SK-N-MC (cell line): Measurements from ENCODE around the gene CDH23.

Source experiments
- EZH2 ChIP-seq: fragments of 200-600 bp; sonication (generic); IDR thresholded peaks from one replicate; pipeline ENCODE4 v1.6.1; 2017; ENCODE audit warnings: antibody characterized with exemption
- FOXP2 ChIP-seq: optimal IDR thresholded peaks from 2 replicates; pipeline ENCODE3; 2011; ENCODE audit warnings: mild to moderate bottlenecking, moderate library complexity; ENCODE audit not compliant: insufficient read depth; ENCODE audit errors: extremely low read length, control extremely low read depth
- POLR2AphosphoS5 ChIP-seq: IDR thresholded peaks from 2 replicates; pipeline ENCODE4 v1.6.1; 2012; ENCODE audit warnings: mild to moderate bottlenecking, low read depth, low read length, borderline replicate concordance

DNA sequence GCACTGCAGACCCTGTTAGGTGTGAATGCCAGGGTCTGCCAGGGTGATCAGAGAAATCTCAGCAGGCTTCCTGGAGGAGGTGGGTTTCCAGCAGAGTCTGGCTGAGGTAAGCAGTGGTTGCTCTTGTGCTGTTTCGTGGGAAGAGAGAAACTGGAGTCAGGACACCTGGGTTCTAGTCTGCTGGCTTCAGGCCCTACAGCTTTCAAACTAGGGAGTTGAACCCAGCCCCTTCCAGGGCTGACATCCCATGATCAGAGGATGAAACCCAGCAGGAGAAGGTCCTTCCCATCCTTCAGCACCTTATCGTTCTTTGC is 116.8 kb downstream of the CDH23 start:
- no peak for TF ChIP-seq POLR2AphosphoS5
- TF ChIP-seq EZH2: no peak
- TF ChIP-seq FOXP2: no peak
